ELR (cell line): ENCODE measurements around the gene MXRA5.
A peak's percentile ranks its signal among the peaks of the same experiment; 100 is the strongest.
"Not testable (repeated sequence)": the region's sequence is repeated elsewhere in the genome, so short reads cannot be mapped to it uniquely, and the experiment has no call there.

ENCODE experiments used
- DNase-seq: peaks from one replicate; pipeline ENCODE4 v3.0.0-alpha.2; 2015; ENCODE audit warnings: low read depth

Gene MXRA5, protein sequence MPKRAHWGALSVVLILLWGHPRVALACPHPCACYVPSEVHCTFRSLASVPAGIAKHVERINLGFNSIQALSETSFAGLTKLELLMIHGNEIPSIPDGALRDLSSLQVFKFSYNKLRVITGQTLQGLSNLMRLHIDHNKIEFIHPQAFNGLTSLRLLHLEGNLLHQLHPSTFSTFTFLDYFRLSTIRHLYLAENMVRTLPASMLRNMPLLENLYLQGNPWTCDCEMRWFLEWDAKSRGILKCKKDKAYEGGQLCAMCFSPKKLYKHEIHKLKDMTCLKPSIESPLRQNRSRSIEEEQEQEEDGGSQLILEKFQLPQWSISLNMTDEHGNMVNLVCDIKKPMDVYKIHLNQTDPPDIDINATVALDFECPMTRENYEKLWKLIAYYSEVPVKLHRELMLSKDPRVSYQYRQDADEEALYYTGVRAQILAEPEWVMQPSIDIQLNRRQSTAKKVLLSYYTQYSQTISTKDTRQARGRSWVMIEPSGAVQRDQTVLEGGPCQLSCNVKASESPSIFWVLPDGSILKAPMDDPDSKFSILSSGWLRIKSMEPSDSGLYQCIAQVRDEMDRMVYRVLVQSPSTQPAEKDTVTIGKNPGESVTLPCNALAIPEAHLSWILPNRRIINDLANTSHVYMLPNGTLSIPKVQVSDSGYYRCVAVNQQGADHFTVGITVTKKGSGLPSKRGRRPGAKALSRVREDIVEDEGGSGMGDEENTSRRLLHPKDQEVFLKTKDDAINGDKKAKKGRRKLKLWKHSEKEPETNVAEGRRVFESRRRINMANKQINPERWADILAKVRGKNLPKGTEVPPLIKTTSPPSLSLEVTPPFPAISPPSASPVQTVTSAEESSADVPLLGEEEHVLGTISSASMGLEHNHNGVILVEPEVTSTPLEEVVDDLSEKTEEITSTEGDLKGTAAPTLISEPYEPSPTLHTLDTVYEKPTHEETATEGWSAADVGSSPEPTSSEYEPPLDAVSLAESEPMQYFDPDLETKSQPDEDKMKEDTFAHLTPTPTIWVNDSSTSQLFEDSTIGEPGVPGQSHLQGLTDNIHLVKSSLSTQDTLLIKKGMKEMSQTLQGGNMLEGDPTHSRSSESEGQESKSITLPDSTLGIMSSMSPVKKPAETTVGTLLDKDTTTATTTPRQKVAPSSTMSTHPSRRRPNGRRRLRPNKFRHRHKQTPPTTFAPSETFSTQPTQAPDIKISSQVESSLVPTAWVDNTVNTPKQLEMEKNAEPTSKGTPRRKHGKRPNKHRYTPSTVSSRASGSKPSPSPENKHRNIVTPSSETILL (N-terminal part only)

DNA sequence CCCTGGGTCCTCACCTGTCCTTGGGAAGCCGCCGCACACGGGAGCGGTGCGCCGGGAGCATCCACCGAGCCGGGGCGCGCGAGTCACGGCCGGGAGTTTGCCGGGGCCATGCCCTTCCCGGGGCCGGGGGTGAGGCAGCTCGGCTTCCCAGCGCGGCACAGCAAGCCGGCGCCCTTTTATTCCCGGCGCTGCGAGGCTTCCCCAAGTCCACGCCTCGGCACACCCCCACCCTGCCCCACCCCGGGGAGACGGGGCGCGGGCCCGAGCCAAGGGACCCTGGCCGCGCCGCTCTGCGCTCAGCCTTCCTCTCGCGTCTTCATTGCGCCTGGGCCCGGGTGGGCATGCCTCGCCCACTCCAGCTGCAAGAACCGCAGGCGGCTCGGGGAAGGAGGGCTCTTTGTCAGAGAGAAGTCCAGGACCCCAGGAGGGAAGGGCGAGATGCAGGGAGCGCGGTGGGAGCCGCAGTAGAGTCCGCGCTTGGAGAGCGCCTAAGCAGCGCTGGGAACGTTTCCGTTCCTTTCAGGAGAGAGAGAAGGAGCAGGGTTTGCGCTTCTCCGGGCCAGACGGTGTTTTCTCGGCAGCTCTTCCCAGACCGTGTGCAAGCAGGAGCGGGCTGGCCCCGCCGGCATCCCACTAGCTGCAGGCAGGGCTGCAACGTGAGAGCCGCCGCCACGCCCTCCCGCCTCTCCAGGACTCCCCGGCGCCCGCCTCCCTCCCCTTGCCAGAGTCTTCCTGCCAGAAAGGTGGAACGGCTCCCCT lies at the start of gene MXRA5:
MXRA5 (minus strand) TSS at position 152 of the 759 bp plus-strand sequence. CDS start 2,819 bp downstream, outside the sequence.
- no peak for DNase-seq

DNA sequence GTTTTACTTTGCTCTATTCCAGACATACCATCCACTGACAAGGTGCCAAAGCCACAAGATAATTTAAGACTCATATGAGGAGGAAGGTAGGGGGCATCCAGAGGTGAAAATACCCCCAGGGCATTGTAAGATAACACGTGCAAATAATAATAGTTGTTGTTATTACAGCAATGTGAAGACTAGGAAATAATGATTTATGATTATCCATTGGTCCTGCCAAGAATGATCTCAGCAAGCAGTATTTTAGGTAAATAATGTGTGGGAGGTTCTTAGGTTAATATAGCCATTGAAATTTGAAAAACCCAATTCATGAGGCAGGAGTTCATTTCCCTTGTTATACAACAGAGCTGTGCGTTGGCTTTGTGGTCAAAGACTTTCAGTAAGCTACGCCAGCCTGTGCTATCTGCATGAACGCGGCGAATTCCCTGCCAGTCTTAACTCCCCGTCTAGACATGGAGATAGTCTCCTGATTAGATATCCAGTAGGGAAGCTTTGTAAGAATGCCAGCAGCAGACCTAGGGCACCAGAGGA lies 47.2 kb upstream of the MXRA5 start:
- no peak for DNase-seq

DNA sequence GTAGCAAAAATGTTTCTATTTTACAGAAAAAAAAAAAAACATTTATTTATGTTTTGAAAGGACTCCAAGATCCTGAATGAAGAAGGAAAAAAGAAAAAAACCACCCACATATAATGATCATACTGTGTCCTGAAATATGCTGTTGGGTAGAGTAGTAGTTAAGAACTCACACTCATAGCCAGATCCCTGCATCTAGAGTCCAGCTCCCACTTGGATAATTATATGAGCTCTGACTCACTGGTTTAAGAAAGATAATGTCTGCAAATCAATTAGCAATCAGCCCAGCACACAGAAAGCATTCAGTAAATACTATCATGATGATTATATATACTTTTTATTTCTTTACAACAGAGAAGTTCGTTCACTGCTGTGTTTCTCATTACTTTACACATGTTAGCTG lies 46.7 kb upstream of the MXRA5 start:
- no peak for DNase-seq

DNA sequence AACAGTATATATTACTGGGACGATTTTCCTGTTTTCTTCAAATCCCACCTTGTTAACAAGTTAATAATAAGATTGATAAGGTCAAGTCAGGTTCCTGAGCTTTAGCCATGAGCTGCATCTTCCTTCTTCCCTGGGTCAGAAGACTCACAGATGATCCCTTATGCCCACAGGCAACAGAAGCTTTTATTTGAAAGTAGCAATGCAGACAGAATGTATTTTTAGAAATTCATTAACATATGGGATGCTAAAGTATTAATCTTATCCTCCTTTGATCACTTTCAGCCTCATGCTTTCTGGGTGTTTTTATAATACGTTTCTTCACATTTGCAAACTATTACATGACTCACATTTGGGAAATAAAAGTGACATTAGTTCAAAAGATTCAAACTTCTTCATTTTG lies 42.0 kb upstream of the MXRA5 start:
- no peak for DNase-seq

DNA sequence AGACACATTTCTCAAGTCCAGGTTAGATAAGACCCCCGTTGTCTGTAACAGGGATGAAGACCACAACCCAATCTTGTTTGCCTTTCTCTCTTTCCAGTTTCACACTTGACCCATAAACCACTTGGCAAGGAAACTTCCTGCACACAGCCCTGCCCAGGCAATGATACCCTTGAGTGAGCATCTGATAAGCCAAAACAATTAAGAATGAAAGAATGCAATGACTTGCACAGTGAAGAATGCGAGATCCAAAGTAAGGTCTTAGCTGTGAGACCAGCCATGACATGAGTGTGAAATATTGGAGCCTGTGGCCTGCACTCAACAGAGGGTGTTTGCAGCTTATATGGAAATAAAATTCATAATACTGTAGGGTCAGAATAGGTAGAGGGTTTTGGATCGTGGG lies 37.9 kb upstream of the MXRA5 start:
- peak; percentile 3 for DNase-seq

DNA sequence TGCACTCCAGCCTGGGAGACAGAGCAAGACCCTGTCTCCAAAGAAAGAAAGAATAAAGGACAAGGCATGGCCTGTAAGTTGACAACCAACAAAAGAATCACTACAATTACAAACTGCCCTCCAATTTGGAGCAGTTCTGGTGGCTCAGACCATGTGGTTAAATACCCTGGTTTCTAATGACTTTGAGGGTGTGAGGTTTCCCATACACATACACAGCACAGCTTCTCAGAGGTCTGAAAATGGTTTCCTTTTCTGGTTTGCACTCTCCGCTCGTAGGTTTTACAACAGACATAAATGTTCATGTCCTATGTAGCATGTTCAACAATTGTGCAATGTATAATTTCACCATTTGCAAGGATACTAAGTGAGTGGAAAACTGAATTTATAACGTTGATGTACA lies 34.2 kb upstream of the MXRA5 start:
- DNase-seq, result no peak

DNA sequence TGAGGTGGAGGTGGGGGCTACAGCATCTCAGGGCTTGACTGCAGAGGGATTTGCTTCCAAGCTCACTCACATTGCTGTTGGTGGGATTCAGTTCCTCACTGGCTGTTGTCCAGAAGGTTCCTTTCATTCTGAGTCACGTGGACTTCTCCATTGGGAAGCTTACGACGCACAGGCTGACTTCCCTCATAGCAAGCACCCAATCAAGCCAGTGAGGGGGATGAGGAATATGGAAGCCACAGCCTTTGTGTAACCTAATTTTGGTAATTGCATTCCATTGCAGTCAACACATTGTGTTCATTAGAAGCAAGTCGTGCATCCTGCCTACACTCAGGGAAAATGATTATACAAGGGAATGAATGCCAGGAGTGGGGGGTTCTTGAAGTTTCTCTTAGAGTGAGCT lies 32.7 kb upstream of the MXRA5 start:
- no peak for DNase-seq

DNA sequence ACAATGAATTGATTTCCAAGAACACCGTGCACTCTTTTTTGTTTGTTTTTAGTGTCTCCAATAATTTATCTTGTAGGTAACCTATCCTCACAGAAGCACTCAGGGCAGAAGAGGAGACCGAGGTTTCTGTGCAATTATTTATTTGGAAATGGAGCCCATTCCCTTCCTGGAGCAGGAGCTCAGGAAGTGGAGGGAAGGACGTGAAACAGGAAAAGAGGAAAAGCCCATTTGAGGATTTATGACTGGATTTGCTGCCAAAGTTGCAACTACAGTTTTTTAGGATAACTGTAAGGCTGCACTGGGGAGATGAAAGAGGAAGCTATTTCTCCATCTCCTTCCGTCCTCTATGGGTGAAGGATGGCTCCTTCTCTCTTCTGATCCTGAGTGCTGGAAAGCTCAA lies 31.7 kb upstream of the MXRA5 start:
- no peak for DNase-seq

DNA sequence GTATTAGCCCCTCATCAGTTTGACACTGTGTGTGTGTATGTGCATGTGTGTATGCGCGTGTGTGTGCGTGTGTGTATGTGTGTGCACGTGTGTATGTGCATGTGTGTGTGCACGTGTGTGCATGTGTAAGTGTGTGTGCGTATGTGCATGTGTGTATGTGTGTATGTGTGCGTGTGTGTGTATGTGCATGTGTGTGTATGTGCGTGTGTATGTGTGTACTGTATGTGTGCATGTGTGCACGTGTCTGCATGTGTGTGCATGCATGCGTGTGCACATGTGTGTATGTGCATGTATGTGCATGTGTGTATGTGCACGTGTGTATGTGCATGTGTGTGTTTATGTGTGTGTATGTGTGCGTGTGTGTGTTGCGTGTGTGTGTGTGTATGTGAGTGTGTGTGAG lies 31.1 kb upstream of the MXRA5 start:
- no peak for DNase-seq

DNA sequence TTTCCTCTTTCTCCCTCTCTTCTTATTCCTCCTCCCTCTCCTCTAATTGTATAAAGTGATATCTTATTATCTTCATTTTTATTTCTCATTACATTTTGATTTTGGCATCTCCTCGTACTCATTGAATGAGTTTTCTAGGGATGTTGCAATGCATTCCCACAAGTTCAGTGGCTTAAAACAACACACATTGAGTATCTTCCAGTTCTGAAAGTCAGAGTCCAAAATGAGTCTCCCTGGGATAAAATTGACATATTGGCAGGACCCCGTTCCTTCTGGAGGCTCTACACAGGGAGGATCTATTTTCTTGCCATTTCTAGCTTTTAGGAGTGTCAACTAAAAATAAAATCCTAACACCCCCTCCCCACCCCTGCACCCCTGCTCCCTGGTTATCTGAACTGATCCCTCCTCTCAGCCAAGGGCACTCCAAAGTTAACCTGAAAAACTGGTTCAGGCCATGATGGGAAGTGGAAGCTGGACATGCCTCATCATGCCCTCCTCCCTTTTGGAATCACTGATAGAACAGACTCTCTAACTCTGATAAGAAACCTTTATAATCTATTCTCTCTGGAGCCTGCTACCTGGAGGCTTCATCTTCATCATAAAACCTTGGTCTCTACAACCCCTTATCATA lies 29.5 kb upstream of the MXRA5 start:
- DNase-seq, result not testable (repeated sequence)

DNA sequence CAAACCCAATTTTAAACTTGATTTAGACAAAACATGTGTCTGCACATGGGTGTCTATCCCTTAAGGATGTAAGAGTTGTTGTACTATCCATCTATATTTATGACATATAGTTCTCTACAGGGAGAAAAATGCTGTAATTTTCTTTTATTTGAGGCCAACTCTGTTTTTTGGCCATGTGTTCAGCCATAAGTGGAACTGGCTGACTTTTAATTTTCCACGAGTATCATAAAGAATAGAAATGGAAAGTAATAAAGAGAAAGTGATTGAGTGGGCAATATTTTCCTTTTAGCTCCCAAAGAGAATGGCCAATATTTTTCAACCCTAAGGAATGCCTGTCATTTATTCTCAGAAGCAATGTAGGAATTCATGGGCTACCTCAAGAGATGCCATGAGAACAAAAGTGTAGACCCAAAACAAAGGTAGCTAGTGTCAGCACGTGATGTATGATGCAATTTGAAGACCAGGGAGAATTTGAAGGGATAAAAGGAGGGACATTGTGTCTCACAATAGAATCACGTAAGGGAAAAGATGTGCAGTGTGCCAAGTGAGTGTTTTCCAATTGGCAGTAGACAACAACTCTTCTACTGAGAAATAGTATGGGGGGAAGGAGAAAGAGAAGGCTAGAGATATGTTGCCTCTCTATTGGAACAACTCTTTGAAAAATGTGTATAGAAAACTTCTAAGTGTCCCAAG lies 27.8 kb upstream of the MXRA5 start:
- no peak for DNase-seq

DNA sequence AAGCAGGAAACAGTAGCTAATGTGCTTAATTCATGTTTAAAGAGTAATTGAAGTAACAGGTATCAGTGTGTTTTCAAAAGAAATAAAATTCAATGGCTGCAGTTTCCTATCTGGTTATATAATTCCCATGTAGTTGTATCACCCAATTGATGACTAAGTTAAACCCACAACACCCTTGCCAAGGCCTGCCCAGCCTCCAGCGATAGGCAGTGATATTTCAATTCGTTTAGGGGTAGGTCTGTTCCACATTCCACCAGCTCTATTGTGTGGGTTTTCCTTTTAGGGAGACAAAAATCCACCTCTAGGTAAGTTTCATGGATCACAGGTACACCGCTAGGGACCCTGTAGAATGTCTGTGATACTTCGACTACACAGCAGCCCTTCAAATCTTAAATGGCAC lies 24.7 kb upstream of the MXRA5 start:
- DNase-seq, result no peak

DNA sequence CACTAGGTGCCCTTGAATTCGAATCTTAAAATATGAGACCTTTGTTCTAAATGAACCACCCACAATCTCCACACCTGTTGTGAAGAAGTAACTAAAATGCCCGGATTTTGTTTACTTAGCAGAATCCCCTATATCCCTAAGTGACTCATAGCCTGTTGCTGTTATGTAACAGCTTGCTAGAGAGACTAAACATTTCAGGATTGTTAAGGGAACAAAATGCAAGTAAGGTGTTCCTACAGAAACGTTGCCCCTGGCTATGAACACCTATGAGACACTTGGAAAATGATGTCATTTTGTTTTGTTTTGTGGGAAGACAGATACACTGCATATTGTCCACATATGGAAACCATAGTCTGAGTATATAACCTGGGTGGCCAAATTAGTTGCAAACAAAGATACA lies 24.2 kb upstream of the MXRA5 start:
- no peak for DNase-seq

DNA sequence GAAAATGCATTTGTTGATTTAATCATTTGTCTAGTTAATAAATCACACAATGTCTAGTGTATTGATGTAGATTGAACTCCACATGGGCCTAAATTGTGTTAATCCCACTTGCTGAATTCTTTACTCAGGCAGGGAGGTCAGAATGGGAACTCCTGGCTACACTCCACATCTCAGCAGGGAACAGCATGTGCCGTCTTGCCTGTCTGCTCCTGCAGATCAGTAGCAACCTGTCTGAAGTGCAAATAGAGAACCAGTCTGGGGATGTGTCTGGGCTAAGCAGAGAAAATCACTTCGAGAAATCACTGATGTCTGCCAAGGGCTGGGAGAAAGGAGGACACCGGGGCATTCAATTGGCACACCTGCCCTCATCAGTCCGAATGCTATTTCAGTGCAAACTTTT lies 16.5 kb upstream of the MXRA5 start:
- DNase-seq, result no peak

DNA sequence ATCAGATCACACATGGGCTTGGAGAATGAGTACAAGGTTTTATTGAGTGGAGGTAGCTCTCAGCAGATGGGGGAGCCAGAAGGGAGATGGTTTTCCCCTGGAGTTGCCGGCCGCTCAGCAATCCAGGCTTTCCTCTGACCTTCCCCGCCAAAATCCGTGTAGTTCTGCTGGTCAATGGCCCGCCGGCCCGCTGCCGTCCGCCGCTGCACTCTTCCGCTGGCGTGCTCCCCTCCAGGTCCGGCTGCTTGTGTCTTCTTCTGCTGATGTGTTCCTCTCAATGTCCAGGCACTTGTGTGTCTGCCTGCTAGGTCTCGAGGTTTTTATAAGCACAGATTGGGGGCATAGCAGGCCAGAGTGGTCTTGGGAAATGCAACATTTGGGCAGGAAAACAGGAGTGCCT lies 14.4 kb upstream of the MXRA5 start:
- DNase-seq, result no peak

DNA sequence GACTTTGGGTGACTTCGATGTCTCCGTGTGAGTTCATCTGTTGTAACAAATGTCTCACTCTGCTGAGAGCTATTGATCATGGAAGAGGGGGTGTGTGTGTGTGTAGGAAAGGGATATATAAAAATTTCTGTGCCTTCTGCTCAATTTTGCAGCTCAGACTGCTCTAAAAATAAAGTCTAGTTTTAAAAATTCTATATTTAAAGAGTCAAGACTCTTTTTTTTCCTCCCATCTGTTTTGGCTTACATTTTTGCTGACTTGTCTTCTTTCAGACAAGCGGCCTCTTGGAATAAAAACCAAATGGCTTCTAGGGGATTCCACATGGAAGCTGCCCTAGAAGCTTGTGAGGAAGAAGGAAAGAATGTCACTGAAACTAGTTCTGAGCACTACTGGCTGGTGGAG lies 6.3 kb upstream of the MXRA5 start:
- not testable (repeated sequence) for DNase-seq

DNA sequence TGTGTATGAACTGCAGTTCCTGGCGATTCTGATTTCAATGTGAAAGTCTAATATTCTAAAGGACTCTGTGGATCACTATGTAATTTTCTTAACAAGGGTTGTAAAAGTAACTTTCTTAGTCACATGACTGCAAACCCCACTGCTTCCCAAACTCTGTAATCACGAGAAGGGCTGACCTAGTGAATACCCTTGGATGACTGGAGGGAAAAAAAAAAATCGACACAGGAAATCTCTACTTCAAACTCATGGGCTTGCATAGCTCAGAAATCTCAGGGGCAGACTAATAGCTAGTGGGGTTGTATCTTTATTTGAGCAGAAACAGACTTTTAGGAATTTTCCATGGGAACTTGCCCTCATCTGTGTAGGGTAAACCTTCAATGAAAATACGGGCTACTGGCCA lies 4.8 kb upstream of the MXRA5 start:
- no peak for DNase-seq

DNA sequence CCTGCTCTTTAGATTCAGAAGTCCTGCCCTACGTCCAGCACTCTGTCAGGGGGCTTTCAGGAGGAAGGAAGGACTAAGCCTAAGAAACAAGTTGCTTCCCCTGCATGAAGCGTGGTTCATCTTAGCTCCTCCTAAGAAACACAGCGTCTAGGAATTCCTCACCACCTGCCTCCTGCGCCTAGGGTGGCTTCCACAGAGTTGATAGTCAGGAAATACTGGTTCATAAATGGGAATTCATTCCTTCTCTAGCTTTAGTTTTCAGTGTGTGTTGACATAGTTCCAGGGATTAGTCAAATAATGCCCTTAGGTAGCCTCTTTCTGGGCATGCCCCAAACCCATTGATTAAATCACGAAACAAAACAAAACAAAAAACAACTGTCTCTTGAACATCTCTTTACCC lies 1.7 kb upstream of the MXRA5 start:
- no peak for DNase-seq

DNA sequence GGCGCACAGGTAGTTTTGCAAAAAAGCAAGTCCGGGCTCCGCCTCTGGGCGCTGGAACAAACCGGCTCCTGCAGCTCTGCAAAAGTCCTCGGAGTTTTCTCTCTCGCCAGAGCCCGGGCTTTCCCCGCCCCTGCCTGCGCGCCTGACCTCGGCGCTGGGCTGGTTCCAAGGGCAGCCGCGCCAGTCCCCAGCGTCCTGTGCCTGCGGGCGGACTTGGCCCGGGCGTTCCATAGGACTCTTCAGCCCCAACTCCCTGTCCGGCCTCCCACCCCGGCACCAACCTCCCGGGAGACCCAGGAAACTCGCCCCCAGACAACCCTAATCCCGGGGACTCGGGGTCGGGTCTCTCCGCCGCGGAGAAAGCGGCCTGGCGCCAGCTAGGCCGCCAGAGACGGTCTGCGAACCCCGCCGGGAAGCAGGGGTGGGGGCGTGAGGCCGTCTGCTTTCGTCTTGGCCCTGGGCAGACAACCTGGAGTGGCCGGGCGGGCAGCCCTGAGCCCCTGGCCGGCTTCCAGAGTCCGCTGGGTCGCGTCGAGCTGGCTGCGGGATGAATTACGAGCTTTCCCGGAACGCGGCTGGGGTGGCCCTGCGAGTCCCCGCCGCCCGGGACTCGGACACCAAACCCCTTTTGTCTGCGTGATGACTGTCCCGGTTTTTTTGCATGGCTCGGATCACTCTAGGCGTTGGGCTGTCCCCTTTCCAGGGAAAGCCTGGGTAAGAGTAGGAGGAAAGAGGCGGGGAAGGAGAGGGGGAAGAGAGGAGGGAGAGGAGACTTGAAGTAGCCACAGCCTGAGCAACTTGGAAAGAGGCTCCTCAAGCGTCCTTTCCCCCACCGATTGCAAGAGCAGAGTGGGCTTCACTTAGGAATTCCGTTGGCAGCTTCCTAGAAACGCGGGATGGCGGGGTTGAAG lies 916 bp downstream of the MXRA5 start:
- peak; percentile 7 for DNase-seq
